GM23248 (cell line): Measurements from ENCODE around the gene SNAPIN. TPM values are rescaled to one million over a fixed set of nuclear protein-coding genes. Genes with fewer than 3 reads are reported as not detected.

Experiments used
- DNase-seq: peaks from one replicate; pipeline ENCODE4 v3.0.0-alpha.2; 2015
- H2AFZ ChIP-seq: fragments of 200-600 bp; sonication (generic); 2 replicates; pipeline ENCODE4 v1.6.1; 2016; ENCODE audit warnings: antibody characterized with exemption
- H3F3A ChIP-seq: fragments of 200-600 bp; sonication (generic); 2 replicates; pipeline ENCODE4 v1.6.1; 2016; ENCODE audit warnings: mild to moderate bottlenecking, antibody characterized with exemption, mixed run types; ENCODE audit not compliant: insufficient read depth
- H3K27ac ChIP-seq: fragments of 200-600 bp; sonication (generic); 2 replicates; pipeline ENCODE4 v1.5.1; 2016; ENCODE audit warnings: mild to moderate bottlenecking
- H3K27me3 ChIP-seq: fragments of 200-600 bp; sonication (generic); replicated peaks from 2 replicates; pipeline ENCODE4 v1.6.1; 2016; ENCODE audit warnings: mild to moderate bottlenecking; ENCODE audit not compliant: insufficient read depth
- H3K36me3 ChIP-seq: fragments of 200-600 bp; sonication (generic); 2 replicates; pipeline ENCODE4 v1.6.1; 2016; ENCODE audit warnings: low read depth, mild to moderate bottlenecking
- H3K4me1 ChIP-seq: fragments of 200-600 bp; sonication (generic); 2 replicates; pipeline ENCODE4 v1.6.1; 2016; ENCODE audit warnings: mild to moderate bottlenecking; ENCODE audit not compliant: insufficient read depth
- H3K4me2 ChIP-seq: fragments of 200-600 bp; sonication (generic); one replicate; pipeline ENCODE4 v1.6.1; 2016; ENCODE audit warnings: mild to moderate bottlenecking; ENCODE audit not compliant: unreplicated experiment
- H3K4me3 ChIP-seq: fragments of 200-600 bp; sonication (generic); 2 replicates; pipeline ENCODE4 v1.5.1; 2016; ENCODE audit warnings: mild to moderate bottlenecking
- H3K79me2 ChIP-seq: fragments of 200-600 bp; sonication (generic); 2 replicates; pipeline ENCODE4 v1.6.1; 2016; ENCODE audit warnings: mild to moderate bottlenecking; ENCODE audit not compliant: insufficient read depth
- H3K9ac ChIP-seq: fragments of 200-600 bp; sonication (generic); 2 replicates; pipeline ENCODE4 v1.6.1; 2016; ENCODE audit warnings: mild to moderate bottlenecking
- H3K9me2 ChIP-seq: fragments of 200-600 bp; sonication (generic); 2 replicates; pipeline ENCODE4 v1.6.1; 2016; ENCODE audit warnings: mixed run types, mild to moderate bottlenecking, moderate library complexity; ENCODE audit not compliant: insufficient read depth
- H3K9me3 ChIP-seq: fragments of 200-600 bp; sonication (generic); one replicate; pipeline ENCODE4 v1.6.1; 2017; ENCODE audit warnings: low read depth
- H4K20me1 ChIP-seq: fragments of 200-600 bp; sonication (generic); 2 replicates; pipeline ENCODE4 v1.6.0; 2016; ENCODE audit not compliant: insufficient read depth
- EZH2 ChIP-seq: fragments of 200-600 bp; sonication (generic); IDR thresholded peaks from 2 replicates; pipeline ENCODE4 v1.6.1; 2018; ENCODE audit warnings: antibody characterized with exemption, mild to moderate bottlenecking; ENCODE audit not compliant: insufficient read depth, poor library complexity, severe bottlenecking
- EZH2phosphoT487 ChIP-seq: fragments of 200-600 bp; sonication (generic); IDR thresholded peaks from 2 replicates; pipeline ENCODE4 v1.6.1; 2018; ENCODE audit warnings: antibody characterized with exemption, moderate library complexity, mild to moderate bottlenecking, low read depth; ENCODE audit not compliant: insufficient read depth
- WGBS, 2 experiments: methylation state at CpG; one replicate each; pipeline ENCODE4 v1.1.6; 2015 to 2017; ENCODE audit warnings: low lambda C conversion rate in 2 of 2, low coverage in 1 of 2; ENCODE audit errors: missing lambda C conversion rate in 2 of 2; 5-methylcytosine and 5-hydroxymethylcytosine counted together
- in situ Hi-C: fragments of 300-500 bp; cut with MboI; formaldehyde crosslinking; loops from 2 replicates; pipeline ENCODE4 v1.15.0; 2020
- polyA plus RNA-seq: library from polyadenylated mRNA; unstranded; fragments of >200 nt; fragmentation: Nextera tagmentation; extraction: Ambion mirVana; gene quantifications from 2 replicates; pipeline ENCODE4 v1.2.1, GENCODE V29; 2016
- total RNA-seq: library from RNA; depleted of rRNA; stranded (reverse); fragments of >200 nt; shearing (Covaris generic); gene quantifications from 2 replicates; pipeline ENCODE4 v1.2.3, GENCODE V29; 2014

The SNAPIN gene
- total and polyA plus RNA-seq, 2 experiments from 2014 or later = 70.5 to 82.1 TPM

GRCh38 chr1:153697191-153698019, 38.9 kb downstream of the SNAPIN start:
- H3K9me2 ChIP-seq = no peaks in the 10 kb centered on the region
- in situ Hi-C loops = no loop called here
- H3K9me3 ChIP-seq = no peaks in the 10 kb centered on the region
- peak overlapping the region; percentile 77 for H3K27ac ChIP-seq
- peaks cover 10% of the 10 kb centered on the region for H3F3A ChIP-seq
- peak overlapping the region; percentile 98 for H2AFZ ChIP-seq
- no peaks in the 10 kb centered on the region for H3K27me3 ChIP-seq
- 29 to 31% methylated on average over 12 of the region's 12 CpGs for WGBS, 2 experiments
- H4K20me1 ChIP-seq = no peaks in the 10 kb centered on the region
- H3K36me3 ChIP-seq = no peaks in the 10 kb centered on the region
- TF ChIP-seq EZH2phosphoT487 = no peak
- no peak for TF ChIP-seq EZH2
- peak overlapping the region; percentile 58 for H3K9ac ChIP-seq
- peak; percentile 51 for DNase-seq
- H3K4me1 ChIP-seq = peaks cover 32% of the 10 kb centered on the region
- H3K79me2 ChIP-seq = no peaks in the 10 kb centered on the region
- no peak overlapping the region for H3K4me3 ChIP-seq
- peak overlapping the region; percentile 10 for H3K4me2 ChIP-seq

DNA sequence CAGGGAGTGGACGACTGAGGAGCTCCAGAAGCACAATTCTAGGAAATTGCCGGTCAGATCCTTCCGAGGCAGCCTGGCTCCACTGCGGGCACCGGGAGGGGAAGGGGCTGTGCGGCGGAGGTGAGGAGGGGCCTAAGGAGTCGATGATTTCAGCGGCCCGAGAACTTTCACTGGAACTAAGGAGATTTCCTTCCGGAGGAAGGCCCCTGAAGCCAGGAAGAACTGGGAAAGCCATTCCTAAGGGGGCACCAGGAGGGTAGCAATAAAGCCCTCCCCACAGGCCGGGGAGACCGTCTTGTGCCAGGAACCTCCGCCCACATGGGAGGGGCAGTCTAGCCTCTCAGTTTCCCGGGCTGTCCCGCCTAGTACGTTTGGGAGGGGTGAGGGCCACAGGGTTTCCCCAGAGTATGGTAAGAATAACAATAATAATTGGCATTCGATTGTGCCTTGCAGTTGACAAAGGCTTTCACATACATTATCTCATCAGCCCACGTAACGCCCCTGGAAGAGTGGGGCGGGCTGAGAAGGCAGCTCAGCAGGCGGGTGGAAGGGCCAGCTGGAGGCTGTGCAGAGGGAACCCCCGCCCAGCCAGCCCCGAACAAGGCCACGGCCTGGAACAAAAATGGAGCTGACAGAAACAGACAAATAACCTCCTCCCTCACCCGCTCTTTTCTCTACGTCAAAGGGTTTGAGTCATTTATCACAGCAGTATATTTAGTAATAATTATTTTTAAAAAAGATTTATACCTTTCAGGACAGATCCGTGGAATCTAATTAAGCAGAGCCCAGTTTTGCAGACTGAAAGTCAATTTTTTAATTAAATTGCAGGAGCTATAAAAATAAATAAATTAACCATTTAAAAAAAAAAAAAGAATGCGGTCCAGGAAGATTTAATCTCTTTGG, 39.8 kb downstream of the SNAPIN start:
- peak overlapping the region; percentile 98 for H2AFZ ChIP-seq
- TF ChIP-seq EZH2 = no peak
- TF ChIP-seq EZH2phosphoT487 = no peak
- H3K9me2 ChIP-seq = no peaks in the 10 kb centered on the region
- peaks cover 10% of the 10 kb centered on the region for H3F3A ChIP-seq
- peak overlapping the region; percentile 39 for H3K4me2 ChIP-seq
- H3K36me3 ChIP-seq = no peaks in the 10 kb centered on the region
- peak overlapping the region; percentile 58 for H3K9ac ChIP-seq
- H4K20me1 ChIP-seq = no peaks in the 10 kb centered on the region
- no peaks in the 10 kb centered on the region for H3K79me2 ChIP-seq
- H3K27ac ChIP-seq = peak overlapping the region; percentile 77
- in situ Hi-C loops = no loop called here
- no peaks in the 10 kb centered on the region for H3K9me3 ChIP-seq
- H3K27me3 ChIP-seq = no peaks in the 10 kb centered on the region
- peaks cover 32% of the 10 kb centered on the region for H3K4me1 ChIP-seq
- no peak overlapping the region for H3K4me3 ChIP-seq
- WGBS, 2 experiments = 19 to 20% methylated on average over 28 to 29 of the region's 29 CpGs
- DNase-seq = peak; percentile 63

- Histone ChIP-seq H3K4me3 (no peak overlapping the region), H3K9me3 (no peaks in the 10 kb centered on the region), H2AFZ (peak overlapping the region; percentile 28; the same call in 1 of the 2 replicates), H3F3A (peaks cover 10% of the 10 kb centered on the region), H3K36me3 (no peaks in the 10 kb centered on the region), H3K9ac (no peak overlapping the region), H3K4me2 (peak overlapping the region; percentile 39), H3K4me1 (peaks cover 32% of the 10 kb centered on the region), H3K9me2 (no peaks in the 10 kb centered on the region), H4K20me1 (no peaks in the 10 kb centered on the region), H3K27ac (peak overlapping the region; percentile 77), H3K27me3 (no peaks in the 10 kb centered on the region), H3K79me2 (no peaks in the 10 kb centered on the region)
- peak; percentile 89 for DNase-seq
- no peak for TF ChIP-seq EZH2
- no peak for TF ChIP-seq EZH2phosphoT487
- 94 to 97% methylated on average over 6 of the region's 6 CpGs for WGBS, 2 experiments
- in situ Hi-C loops = no loop called here
These were observed 40.6 kb downstream of the SNAPIN start for GRCh38 chr1:153698923-153699714.

DNA sequence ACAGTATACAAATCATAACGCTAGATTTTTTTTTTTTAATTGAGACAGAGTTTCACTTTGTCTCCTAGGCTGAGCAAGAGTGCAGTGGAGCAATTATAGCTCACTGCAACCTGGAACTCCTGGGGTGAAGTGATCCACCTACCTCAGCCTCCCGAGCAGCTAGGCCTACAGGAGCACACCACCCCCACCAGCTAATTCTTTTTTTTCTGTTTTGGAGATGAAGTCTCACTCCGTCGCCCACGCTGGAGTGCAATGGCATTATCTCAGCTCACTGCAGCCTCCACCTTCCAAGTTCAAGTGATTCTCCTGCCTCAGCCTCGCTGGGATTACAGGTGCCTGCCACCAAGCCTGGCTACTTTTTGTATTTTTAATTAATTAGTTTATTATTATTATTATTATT, 41.3 kb downstream of the SNAPIN start:
- H3K4me2 ChIP-seq = peak overlapping the region; percentile 30
- no peaks in the 10 kb centered on the region for H3K27me3 ChIP-seq
- no peaks in the 10 kb centered on the region for H3K9me2 ChIP-seq
- DNase-seq = no peak
- H3K79me2 ChIP-seq = no peaks in the 10 kb centered on the region
- 90 to 93% methylated on average over 6 of the region's 6 CpGs for WGBS, 2 experiments
- H3F3A ChIP-seq = peaks cover 10% of the 10 kb centered on the region
- in situ Hi-C loops = no loop called here
- peak overlapping the region; percentile 77 for H3K27ac ChIP-seq
- H3K9me3 ChIP-seq = no peaks in the 10 kb centered on the region
- H3K4me1 ChIP-seq = peaks cover 32% of the 10 kb centered on the region
- H3K36me3 ChIP-seq = no peaks in the 10 kb centered on the region
- no peak overlapping the region for H2AFZ ChIP-seq
- H3K4me3 ChIP-seq = no peak overlapping the region
- H4K20me1 ChIP-seq = no peaks in the 10 kb centered on the region
- TF ChIP-seq EZH2 = no peak
- TF ChIP-seq EZH2phosphoT487 = no peak
- no peak overlapping the region for H3K9ac ChIP-seq
